K562 (cell line): Measurements from ENCODE around the gene MED20. TPM values are rescaled to one million over a fixed set of nuclear protein-coding genes. Genes with fewer than 3 reads are reported as not detected.

Experiments used
- CBX1 ChIP-seq: sonication (generic); IDR thresholded peaks from 2 replicates; pipeline ENCODE4 v1.6.1; 2016; ENCODE audit warnings: antibody characterized with exemption, low read depth, mild to moderate bottlenecking
- MECOM ChIP-seq: fragments of 250-450 bp; sonication (Bioruptor Pico); IDR thresholded peaks from 2 replicates; pipeline ENCODE4 v1.8.0; 2022; ENCODE audit warnings: inconsistent platforms
- RCOR1 ChIP-seq, 2 experiments: IDR thresholded peaks; 2 replicates each; pipeline ENCODE4 v1.6.1; 2012; ENCODE audit warnings: low read depth in 2 of 2, low read length in 2 of 2, borderline replicate concordance in 1 of 2, improper control_type of control experiment in 1 of 2
- TAL1 ChIP-seq: fragments of 450-650 bp; IDR thresholded peaks from 2 replicates; pipeline ENCODE4 v1.6.1; 2016; ENCODE audit warnings: mild to moderate bottlenecking
- ZBTB40 ChIP-seq, 2 experiments: fragments of 450-650 bp in 1 of 2; sonication (generic) in 1 of 2; formaldehyde crosslinking in 1 of 2; IDR thresholded peaks; 2 replicates each; pipeline versions ENCODE4 v1.7.1 to v1.9.0; 2016 to 2022; ENCODE audit warnings: inconsistent platforms in 1 of 2, mild to moderate bottlenecking in 1 of 2, missing genetic modification reagents in 1 of 2
- ZNF347 ChIP-seq: fragments of 450-650 bp; formaldehyde crosslinking; IDR thresholded peaks from 2 replicates; pipeline ENCODE4 v1.4.0; 2020; ENCODE audit warnings: low read depth, mild to moderate bottlenecking, moderate library complexity
- polyA plus RNA-seq, 8 experiments: library from polyadenylated mRNA; depleted of rRNA in 4 of 8; stranded (reverse) in 5 of 8; unstranded in 3 of 8; fragments of >200 nt; fragmentation: Nextera tagmentation in 2 of 8; fragmentation: Illumina TruSeq in 1 of 8; extraction: Ambion mirVana in 2 of 8; extraction: Trizol in 1 of 8; gene quantifications; 2 replicates each; pipeline versions ENCODE4 v1.2.1 to v1.2.3, GENCODE V29; 2011 to 2014; ENCODE audit warnings: inconsistent platforms in 1 of 8, missing spikeins in 1 of 8
- total RNA-seq, 7 experiments: library from RNA; depleted of rRNA in 6 of 7; stranded (reverse); fragments of >200 nt in 6 of 7; fragmentation: Illumina TruSeq in 2 of 7; extraction: Trizol in 2 of 7; gene quantifications; 2 replicates each; pipeline versions ENCODE4 v1.2.1 to v1.2.3, GENCODE V29; 2011 to 2021; ENCODE audit warnings: low replicate concordance in 1 of 7
- TF ChIP-seq, protein P1 (sequence below): fragments of 250-450 bp; sonication (Bioruptor Pico); IDR thresholded peaks from 2 replicates; pipeline ENCODE4 v1.4.0; 2020; ENCODE audit warnings: mild to moderate bottlenecking, moderate library complexity
- TF ChIP-seq, protein P2 (sequence below): fragments of 250-450 bp; sonication (Bioruptor Pico); IDR thresholded peaks from 2 replicates; pipeline ENCODE4 v1.6.1; 2021; ENCODE audit warnings: mild to moderate bottlenecking
- TF ChIP-seq, protein P3 (sequence below): fragments of 450-650 bp; IDR thresholded peaks from 2 replicates; pipeline ENCODE4 v1.6.1; 2018; ENCODE audit not compliant: partially characterized antibody

The MED20 gene
- total and polyA plus RNA-seq, 9 of the 15 experiments (the other 6 are each of a cell fraction or from before 2014, with no cell fraction given) = 27.3 to 80.9 (median 46.0) TPM

DNA sequence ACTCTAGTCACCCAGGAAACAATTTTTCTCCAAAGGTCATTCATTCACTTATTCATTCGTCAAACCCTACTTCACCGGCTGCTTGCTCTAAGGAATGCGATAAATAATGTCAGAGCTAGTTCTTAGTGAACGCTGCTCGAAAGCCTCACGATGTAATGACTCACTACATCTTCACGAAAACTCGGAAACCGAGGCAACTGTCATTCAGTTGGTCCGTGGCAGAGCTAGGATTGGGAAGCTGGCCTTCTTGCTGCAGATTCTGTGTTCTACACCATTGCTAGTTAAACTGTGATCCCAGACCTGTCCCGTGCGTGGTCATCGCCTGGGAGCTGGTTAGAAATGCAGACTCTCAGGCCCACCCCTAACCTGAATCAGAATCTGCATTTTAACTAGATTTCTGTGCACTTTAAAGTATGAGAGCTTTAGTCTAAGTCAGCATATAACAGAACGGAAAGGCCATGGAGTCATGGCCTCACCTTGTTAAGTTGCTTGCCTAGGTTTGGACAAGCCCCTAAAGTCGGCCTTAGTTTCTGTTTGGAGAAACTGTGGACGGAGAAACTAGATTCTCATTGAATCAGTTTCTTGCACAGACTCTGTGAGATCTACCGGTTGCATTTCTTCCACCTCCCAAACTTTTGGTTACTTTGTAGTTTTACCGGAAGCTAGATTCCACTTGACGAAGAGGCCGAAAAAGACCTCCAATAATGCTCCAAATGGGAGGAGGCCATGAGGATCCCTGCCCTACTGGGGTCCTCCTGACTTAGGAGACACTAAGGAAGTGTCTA, 21.3 kb upstream of the MED20 start (continued):
- peak; percentile 50; the same call in 1 of the 2 replicates for TF ChIP-seq ZBTB40 (IDR thresholded peaks at IDR 0.05)
- no peak for TF ChIP-seq ZBTB40 (CRISPR knock-in tag; IDR thresholded peaks at IDR 0.05)
- TF ChIP-seq RCOR1 (IDR thresholded peaks at IDR 0.05; ENCODE audit: borderline replicate concordance in 1 of 2, low read depth in 2 of 2, low read length in 2 of 2) = no peak
- TF ChIP-seq, protein P1, sequence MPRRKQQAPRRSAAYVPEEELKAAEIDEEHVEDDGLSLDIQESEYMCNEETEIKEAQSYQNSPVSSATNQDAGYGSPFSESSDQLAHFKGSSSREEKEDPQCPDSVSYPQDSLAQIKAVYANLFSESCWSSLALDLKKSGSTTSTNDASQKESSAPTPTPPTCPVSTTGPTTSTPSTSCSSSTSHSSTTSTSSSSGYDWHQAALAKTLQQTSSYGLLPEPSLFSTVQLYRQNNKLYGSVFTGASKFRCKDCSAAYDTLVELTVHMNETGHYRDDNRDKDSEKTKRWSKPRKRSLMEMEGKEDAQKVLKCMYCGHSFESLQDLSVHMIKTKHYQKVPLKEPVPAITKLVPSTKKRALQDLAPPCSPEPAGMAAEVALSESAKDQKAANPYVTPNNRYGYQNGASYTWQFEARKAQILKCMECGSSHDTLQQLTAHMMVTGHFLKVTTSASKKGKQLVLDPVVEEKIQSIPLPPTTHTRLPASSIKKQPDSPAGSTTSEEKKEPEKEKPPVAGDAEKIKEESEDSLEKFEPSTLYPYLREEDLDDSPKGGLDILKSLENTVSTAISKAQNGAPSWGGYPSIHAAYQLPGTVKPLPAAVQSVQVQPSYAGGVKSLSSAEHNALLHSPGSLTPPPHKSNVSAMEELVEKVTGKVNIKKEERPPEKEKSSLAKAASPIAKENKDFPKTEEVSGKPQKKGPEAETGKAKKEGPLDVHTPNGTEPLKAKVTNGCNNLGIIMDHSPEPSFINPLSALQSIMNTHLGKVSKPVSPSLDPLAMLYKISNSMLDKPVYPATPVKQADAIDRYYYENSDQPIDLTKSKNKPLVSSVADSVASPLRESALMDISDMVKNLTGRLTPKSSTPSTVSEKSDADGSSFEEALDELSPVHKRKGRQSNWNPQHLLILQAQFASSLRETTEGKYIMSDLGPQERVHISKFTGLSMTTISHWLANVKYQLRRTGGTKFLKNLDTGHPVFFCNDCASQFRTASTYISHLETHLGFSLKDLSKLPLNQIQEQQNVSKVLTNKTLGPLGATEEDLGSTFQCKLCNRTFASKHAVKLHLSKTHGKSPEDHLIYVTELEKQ = no peak
- no peak for TF ChIP-seq ZNF347
- no peak for TF ChIP-seq CBX1
- TF ChIP-seq, protein P2, sequence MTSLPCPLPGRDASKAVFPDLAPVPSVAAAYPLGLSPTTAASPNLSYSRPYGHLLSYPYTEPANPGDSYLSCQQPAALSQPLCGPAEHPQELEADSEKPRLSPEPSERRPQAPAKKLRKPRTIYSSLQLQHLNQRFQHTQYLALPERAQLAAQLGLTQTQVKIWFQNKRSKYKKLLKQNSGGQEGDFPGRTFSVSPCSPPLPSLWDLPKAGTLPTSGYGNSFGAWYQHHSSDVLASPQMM (CRISPR knock-in tag) = no peak
- TF ChIP-seq, protein P3, sequence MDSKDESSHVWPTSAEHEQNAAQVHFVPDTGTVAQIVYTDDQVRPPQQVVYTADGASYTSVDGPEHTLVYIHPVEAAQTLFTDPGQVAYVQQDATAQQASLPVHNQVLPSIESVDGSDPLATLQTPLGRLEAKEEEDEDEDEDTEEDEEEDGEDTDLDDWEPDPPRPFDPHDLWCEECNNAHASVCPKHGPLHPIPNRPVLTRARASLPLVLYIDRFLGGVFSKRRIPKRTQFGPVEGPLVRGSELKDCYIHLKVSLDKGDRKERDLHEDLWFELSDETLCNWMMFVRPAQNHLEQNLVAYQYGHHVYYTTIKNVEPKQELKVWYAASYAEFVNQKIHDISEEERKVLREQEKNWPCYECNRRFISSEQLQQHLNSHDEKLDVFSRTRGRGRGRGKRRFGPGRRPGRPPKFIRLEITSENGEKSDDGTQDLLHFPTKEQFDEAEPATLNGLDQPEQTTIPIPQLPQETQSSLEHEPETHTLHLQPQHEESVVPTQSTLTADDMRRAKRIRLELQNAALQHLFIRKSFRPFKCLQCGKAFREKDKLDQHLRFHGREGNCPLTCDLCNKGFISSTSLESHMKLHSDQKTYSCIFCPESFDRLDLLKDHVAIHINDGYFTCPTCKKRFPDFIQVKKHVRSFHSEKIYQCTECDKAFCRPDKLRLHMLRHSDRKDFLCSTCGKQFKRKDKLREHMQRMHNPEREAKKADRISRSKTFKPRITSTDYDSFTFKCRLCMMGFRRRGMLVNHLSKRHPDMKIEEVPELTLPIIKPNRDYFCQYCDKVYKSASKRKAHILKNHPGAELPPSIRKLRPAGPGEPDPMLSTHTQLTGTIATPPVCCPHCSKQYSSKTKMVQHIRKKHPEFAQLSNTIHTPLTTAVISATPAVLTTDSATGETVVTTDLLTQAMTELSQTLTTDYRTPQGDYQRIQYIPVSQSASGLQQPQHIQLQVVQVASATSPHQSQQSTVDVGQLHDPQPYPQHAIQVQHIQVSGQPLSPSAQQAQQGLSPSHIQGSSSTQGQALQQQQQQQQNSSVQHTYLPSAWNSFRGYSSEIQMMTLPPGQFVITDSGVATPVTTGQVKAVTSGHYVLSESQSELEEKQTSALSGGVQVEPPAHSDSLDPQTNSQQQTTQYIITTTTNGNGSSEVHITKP = peak; percentile 41
- no peak for TF ChIP-seq TAL1
- no peak for TF ChIP-seq MECOM (CRISPR knock-in tag)
